ENCODE measurements around the gene BEX4. TPM values are rescaled to one million over a fixed set of nuclear protein-coding genes. Genes with fewer than 3 reads are reported as not detected.

The BEX4 gene
- total and polyA plus RNA-seq, 9 of the 15 experiments (the other 6 are each of a cell fraction or from before 2014, with no cell fraction given): 74.6 to 399 (median 154) TPM

DNA sequence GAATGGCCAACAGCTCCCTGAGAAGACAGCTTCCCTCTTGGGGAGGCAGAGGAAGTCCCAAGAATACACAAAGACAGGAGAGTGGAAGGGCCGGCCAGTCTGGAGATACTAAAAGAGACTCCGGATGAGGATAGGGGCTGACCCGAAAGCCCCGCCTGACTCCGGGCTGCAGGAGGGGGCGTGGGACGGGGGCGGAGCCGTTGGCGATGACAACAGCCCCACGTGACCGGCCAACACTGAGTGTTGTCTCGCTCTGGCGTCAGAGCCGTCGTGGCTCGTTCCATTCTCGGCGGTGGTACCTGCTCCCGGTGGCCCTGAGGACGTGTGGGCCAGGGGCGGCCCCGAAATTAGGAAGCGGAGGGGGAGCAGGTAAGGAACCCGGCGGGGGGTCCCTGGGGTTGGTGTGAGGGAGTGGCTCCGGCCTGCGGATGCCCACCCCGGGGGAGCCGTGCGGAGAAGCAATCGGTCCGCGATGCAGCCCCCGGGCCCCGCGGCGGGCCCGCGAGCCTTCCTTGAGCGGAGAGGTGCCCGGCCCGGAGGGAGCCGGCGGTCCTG is at the start of gene BEX4 (continued):
- TF ChIP-seq, protein P1, sequence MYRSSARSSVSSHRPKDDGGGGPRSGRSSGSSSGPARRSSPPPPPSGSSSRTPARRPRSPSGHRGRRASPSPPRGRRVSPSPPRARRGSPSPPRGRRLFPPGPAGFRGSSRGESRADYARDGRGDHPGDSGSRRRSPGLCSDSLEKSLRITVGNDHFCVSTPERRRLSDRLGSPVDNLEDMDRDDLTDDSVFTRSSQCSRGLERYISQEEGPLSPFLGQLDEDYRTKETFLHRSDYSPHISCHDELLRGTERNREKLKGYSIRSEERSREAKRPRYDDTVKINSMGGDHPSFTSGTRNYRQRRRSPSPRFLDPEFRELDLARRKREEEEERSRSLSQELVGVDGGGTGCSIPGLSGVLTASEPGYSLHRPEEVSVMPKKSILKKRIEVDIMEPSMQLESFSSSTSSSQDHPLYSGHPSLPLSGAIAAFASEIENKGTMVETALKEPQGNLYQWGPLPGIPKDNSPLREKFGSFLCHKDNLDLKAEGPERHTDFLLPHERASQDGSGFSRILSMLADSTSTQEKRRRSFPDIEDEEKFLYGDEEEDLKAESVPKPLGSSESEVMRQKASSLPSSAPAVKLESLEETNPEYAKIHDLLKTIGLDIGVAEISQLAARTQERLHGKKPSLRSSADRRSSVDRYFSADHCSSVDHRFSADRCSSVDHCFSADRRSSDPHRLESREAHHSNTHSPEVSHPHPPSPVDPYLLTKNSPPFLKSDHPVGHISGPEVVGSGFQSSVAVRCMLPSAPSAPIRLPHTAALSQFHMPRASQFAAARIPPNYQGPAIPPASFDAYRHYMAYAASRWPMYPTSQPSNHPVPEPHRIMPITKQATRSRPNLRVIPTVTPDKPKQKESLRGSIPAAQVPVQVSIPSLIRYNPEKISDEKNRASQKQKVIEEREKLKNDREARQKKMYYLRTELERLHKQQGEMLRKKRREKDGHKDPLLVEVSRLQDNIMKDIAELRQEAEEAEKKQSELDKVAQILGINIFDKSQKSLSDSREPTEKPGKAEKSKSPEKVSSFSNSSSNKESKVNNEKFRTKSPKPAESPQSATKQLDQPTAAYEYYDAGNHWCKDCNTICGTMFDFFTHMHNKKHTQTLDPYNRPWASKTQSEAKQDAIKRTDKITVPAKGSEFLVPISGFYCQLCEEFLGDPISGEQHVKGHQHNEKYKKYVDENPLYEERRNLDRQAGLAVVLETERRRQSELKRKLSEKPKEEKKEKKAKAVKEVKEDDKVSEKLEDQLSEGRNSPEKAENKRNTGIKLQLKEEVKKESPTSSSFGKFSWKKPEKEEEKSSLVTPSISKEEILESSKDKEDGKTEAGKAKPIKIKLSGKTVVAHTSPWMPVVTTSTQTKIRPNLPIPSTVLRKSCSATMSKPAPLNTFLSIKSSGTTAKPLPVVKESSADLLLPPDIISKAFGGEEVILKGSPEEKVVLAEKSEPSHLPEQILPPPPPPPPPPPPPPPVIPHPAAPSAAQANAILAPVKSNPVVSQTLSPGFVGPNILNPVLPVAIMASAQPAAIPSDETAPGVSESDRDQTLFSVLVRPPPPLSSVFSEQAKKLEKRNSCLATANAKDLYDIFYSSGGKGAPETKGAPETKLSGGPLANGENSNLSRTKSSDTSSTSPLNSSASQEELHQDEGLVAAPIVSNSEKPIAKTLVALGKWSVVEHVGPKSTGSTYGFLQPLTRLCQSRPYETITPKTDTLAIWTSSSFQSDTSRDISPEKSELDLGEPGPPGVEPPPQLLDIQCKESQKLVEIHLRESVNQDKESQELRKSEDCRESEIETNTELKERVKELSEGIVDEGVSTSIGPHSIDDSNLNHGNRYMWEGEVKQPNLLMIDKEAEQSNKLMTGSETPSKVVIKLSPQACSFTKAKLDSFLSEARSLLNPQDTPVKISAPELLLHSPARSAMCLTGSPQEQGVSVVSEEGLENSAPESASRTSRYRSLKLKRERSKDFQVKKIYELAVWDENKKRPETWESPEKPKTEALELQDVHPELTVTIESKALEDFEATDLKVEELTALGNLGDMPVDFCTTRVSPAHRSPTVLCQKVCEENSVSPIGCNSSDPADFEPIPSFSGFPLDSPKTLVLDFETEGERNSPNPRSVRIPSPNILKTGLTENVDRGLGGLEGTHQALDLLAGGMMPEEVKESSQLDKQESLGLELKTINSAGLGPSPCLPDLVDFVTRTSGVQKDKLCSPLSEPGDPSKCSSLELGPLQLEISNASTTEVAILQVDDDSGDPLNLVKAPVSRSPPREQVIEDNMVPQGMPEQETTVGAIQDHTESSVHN (IDR thresholded peaks at IDR 0.05; ENCODE audit: borderline replicate concordance in 1 of 2, low read depth in 1 of 2): no peak
- TF ChIP-seq GTF2A2 (tag; IDR thresholded peaks at IDR 0.05) (peak; percentile 80; the same call in 1 of the 2 replicates), NCOA6 (IDR thresholded peaks at IDR 0.05) (peak; percentile 47; the same call in 1 of the 2 replicates), EGR1 (conservative IDR thresholded peaks at IDR 0.05) (peak; percentile 90), TEAD1 (CRISPR knock-in tag; IDR thresholded peaks at IDR 0.05) (0 out of 4 replicates have a peak, but pooled peaks of 1 of the 2 experiments have one; percentile 12), ETV1 (tag; conservative IDR thresholded peaks at IDR 0.05; ENCODE audit: low read depth) (no peak), SUPT5H (IDR thresholded peaks at IDR 0.05) (peak; percentile 81), POLR2H (tag; IDR thresholded peaks at IDR 0.05; ENCODE audit: low read depth) (peak; percentile 65; the same call in 1 of the 2 replicates), SMAD4 (CRISPR knock-in tag; conservative IDR thresholded peaks at IDR 0.05) (0 out of 2 replicates have a peak, but pooled peaks have one; percentile 16), TBP (optimal IDR thresholded peaks at IDR 0.05; ENCODE audit: low read depth, low read length) (peak; percentile 97), L3MBTL2 (IDR thresholded peaks at IDR 0.05) (peak; percentile 62), TOE1 (IDR thresholded peaks at IDR 0.05; ENCODE audit: borderline replicate concordance) (peak; percentile 90), TOE1 (CRISPR knock-in tag; IDR thresholded peaks at IDR 0.05; ENCODE audit: borderline replicate concordance, low read depth) (no peak), MLLT1 (IDR thresholded peaks at IDR 0.05) (peak in 1 of 2 experiments; percentile 46; a peak in 1 of 4 replicates), CGGBP1 (CRISPR knock-in tag; IDR thresholded peaks at IDR 0.05) (no peak), POLR2B (IDR thresholded peaks at IDR 0.05; ENCODE audit: low read depth, partially characterized antibody) (peak; percentile 87), HDAC1 (IDR thresholded peaks at IDR 0.05) (peak in 1 of 2 experiments; percentile 68; a peak in 2 of 4 replicates)

Data from K562 (cell line).